HCT116 (cell line): ENCODE results near the gene RFTN1. TPM values are rescaled to one million over a fixed set of nuclear protein-coding genes. Genes with fewer than 3 reads are reported as not detected.

Experiments
- ATAC-seq: fragments of 200-7000 bp; cut with Tn5 transposase; 2 replicates; pipeline ENCODE4 v1.9.1; 2020; ENCODE audit warnings: mild to moderate bottlenecking, moderate library complexity
- BruUV-seq: library from RNA; stranded (reverse); fragments of 400-500 nt; replicated peaks from 2 replicates; lab custom pipeline; 2021; lab: Mats Ljungman, UMichigan
- CTCF ChIA-PET: fragments of 300-600 bp; sonication (Branson Sonifier 250); formaldehyde crosslinking; loops from one replicate; lab custom pipeline; 2021; ENCODE audit warnings: antibody characterized with exemption; lab: Charles Lee
- POLR2A ChIA-PET: fragments of 300-600, 350-600 bp; sonication (Branson Sonifier 250); formaldehyde crosslinking; loops from one replicate; lab custom pipeline; 2021; ENCODE audit warnings: antibody characterized with exemption; lab: Charles Lee
- RAD21 ChIA-PET, 2 experiments: fragments of 300-600 bp; sonication (Branson Sonifier 250); formaldehyde crosslinking; loops; one replicate each; lab custom pipeline; 2023; ENCODE audit warnings: low total read pairs in 2 of 2; ENCODE audit not compliant: uncharacterized antibody in 2 of 2, unreplicated experiment in 2 of 2, low non-redundant PET in 1 of 2; lab: Charles Lee
- DNase-seq: peaks from one replicate; pipeline ENCODE4 v3.0.0-alpha.2; 2010; ENCODE audit warnings: low read depth, low spot score
- H2AFZ ChIP-seq: fragments of 200-600 bp; shearing (Covaris generic), sonication (generic); 2 replicates; pipeline ENCODE4 v1.6.1; 2017; ENCODE audit warnings: low read depth, mixed run types, mixed read lengths, antibody characterized with exemption, low read length; ENCODE audit not compliant: poor library complexity, severe bottlenecking
- H3K27ac ChIP-seq: 2 replicates; pipeline ENCODE4 v1.5.1; 2012; ENCODE audit warnings: low read depth, low read length
- H3K27me3 ChIP-seq: fragments of 200-600 bp; sonication (generic); 2 replicates; pipeline ENCODE4 v1.6.1; 2016; ENCODE audit warnings: mixed run types, low read length, mixed read lengths; ENCODE audit not compliant: insufficient read depth
- H3K36me3 ChIP-seq, 2 experiments: fragments of 200-500 bp in 1 of 2; fragments of 200-600 bp in 1 of 2; sonication (Bioruptor generic) in 1 of 2; sonication (generic) in 1 of 2; 2 replicates each; pipeline versions ENCODE4 v1.5.1 to v1.6.1; 2014 to 2016; ENCODE audit warnings: low read length in 2 of 2, inconsistent platforms in 1 of 2, mixed read lengths in 1 of 2, mixed run types in 1 of 2; ENCODE audit not compliant: insufficient read depth in 2 of 2, control insufficient read depth in 1 of 2
- H3K4me1 ChIP-seq, 2 experiments: fragments of 200-600 bp in 1 of 2; sonication (generic) in 1 of 2; 2 replicates each; pipeline versions ENCODE4 v1.5.1 to v1.6.1; 2012 to 2017; ENCODE audit warnings: low read length in 2 of 2, inconsistent platforms in 1 of 2, mild to moderate bottlenecking in 1 of 2, mixed read lengths in 1 of 2, mixed run types in 1 of 2, moderate library complexity in 1 of 2; ENCODE audit not compliant: insufficient read depth in 2 of 2, control insufficient read depth in 1 of 2
- H3K4me2 ChIP-seq: fragments of 200-600 bp; sonication (generic); 2 replicates; pipeline ENCODE4 v1.6.1; 2017; ENCODE audit warnings: mixed run types, low read length, mixed read lengths
- H3K4me3 ChIP-seq, 2 experiments: fragments of 200-600 bp in 1 of 2; sonication (generic) in 1 of 2; replicated peaks in 1 of 2; 2 replicates each; pipeline ENCODE4 v1.5.1; 2011 to 2016; ENCODE audit warnings: low read length in 2 of 2, control low read depth in 1 of 2, low read depth in 1 of 2, mild to moderate bottlenecking in 1 of 2, mixed read lengths in 1 of 2, mixed run types in 1 of 2
- H3K79me2 ChIP-seq: fragments of 200-600 bp; sonication (generic); 2 replicates; pipeline ENCODE4 v1.6.1; 2017; ENCODE audit warnings: mild to moderate bottlenecking, mixed run types, low read length, moderate library complexity, mixed read lengths; ENCODE audit not compliant: insufficient read depth
- H3K9ac ChIP-seq: fragments of 200-600 bp; sonication (generic); 2 replicates; pipeline ENCODE4 v1.6.1; 2016; ENCODE audit warnings: low read length, mixed read lengths
- H3K9me2 ChIP-seq: fragments of 200-600 bp; sonication (generic), shearing (Covaris generic); 2 replicates; pipeline ENCODE4 v1.6.1; 2017; ENCODE audit warnings: mixed run types, mild to moderate bottlenecking, moderate library complexity; ENCODE audit not compliant: insufficient read depth
- H3K9me3 ChIP-seq, 2 experiments: fragments of 200-500 bp in 1 of 2; fragments of 200-600 bp in 1 of 2; sonication (Bioruptor generic) in 1 of 2; sonication (generic) in 1 of 2; 2 replicates each; pipeline ENCODE4 v1.6.1; 2014 to 2017; ENCODE audit warnings: low read length in 2 of 2, mixed read lengths in 2 of 2, inconsistent platforms in 1 of 2, low read depth in 1 of 2, mild to moderate bottlenecking in 1 of 2, mixed run types in 1 of 2, moderate library complexity in 1 of 2; ENCODE audit not compliant: control insufficient read depth in 1 of 2, insufficient read depth in 1 of 2
- H4K20me1 ChIP-seq: fragments of 200-600 bp; sonication (generic), shearing (Covaris generic); 2 replicates; pipeline ENCODE4 v1.6.1; 2017; ENCODE audit warnings: mixed run types, mild to moderate bottlenecking, moderate library complexity; ENCODE audit not compliant: insufficient read depth
- CBX3 ChIP-seq: IDR thresholded peaks from 2 replicates; pipeline ENCODE4 v1.6.1; 2012; ENCODE audit warnings: low read depth
- EGR1 ChIP-seq: IDR thresholded peaks from 2 replicates; pipeline ENCODE4 v1.6.1; 2012; ENCODE audit warnings: low read depth
- ELF1 ChIP-seq: IDR thresholded peaks from 2 replicates; pipeline ENCODE4 v1.6.1; 2012; ENCODE audit warnings: low read depth, borderline replicate concordance
- EZH2 ChIP-seq: fragments of 200-600 bp; sonication (generic); IDR thresholded peaks from 2 replicates; pipeline ENCODE4 v1.6.1; 2017; ENCODE audit warnings: antibody characterized with exemption, mixed run types
- EZH2phosphoT487 ChIP-seq: fragments of 200-600 bp; IDR thresholded peaks from 2 replicates; pipeline ENCODE4 v1.6.1; 2018; ENCODE audit warnings: antibody characterized with exemption, borderline replicate concordance
- POLR2AphosphoS5 ChIP-seq: IDR thresholded peaks from 2 replicates; pipeline ENCODE4 v1.6.1; 2011; ENCODE audit warnings: mild to moderate bottlenecking, low read depth, low read length, moderate library complexity
- SRF ChIP-seq: IDR thresholded peaks from 2 replicates; pipeline ENCODE4 v1.6.1; 2012; ENCODE audit warnings: low read depth
- ZNF274 ChIP-seq: fragments of 200-500 bp; sonication (Bioruptor generic); IDR thresholded peaks from 2 replicates; pipeline ENCODE4 v1.6.1; 2014; ENCODE audit warnings: mild to moderate bottlenecking, low read depth, low read length, inconsistent platforms
- intact Hi-C: fragments of 100-400 bp; cut with micrococcal nuclease; formaldehyde crosslinking; loops from 2 replicates; pipeline ENCODE4 v1.10.0; 2022
- total RNA-seq: library from RNA; stranded (reverse); gene quantifications from one replicate; pipeline ENCODE4 v1.2.1, GENCODE V29; 2021; ENCODE audit not compliant: unreplicated experiment
- TF ChIP-seq, protein P1 (sequence below): IDR thresholded peaks from 2 replicates; pipeline ENCODE4 v1.6.1; 2012

The RFTN1 gene
- total RNA-seq, 1 experiment from 2014 or later = 3.9 TPM

- Histone ChIP-seq H3K79me2 (no peaks in the 10 kb centered on the region), H3K9ac (no peak overlapping the region), H3K27me3 (no peaks in the 10 kb centered on the region), H3K4me2 (no peak overlapping the region), H3K4me1 (no peaks in the 10 kb centered on the region), H3K9me2 (no peaks in the 10 kb centered on the region), H2AFZ (no peak overlapping the region), H3K27ac (no peak overlapping the region), H3K36me3 (no peaks in the 10 kb centered on the region), H4K20me1 (no peaks in the 10 kb centered on the region), H3K9me3 (no peaks in the 10 kb centered on the region), H3K4me3 (no peak overlapping the region)
- TF ChIP-seq POLR2AphosphoS5 = no peak
- no peak for TF ChIP-seq ELF1
- TF ChIP-seq CBX3 = no peak
- TF ChIP-seq ZNF274 = no peak
- no peak for TF ChIP-seq EZH2
- no peak for TF ChIP-seq EGR1
- no peak for TF ChIP-seq EZH2phosphoT487
- TF ChIP-seq, protein P1, sequence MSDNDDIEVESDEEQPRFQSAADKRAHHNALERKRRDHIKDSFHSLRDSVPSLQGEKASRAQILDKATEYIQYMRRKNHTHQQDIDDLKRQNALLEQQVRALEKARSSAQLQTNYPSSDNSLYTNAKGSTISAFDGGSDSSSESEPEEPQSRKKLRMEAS = no peak
- ATAC-seq (no peak), DNase-seq (no peak)
- ChIA-PET CTCF (no interaction called here), POLR2A (no interaction called here), RAD21 (no interaction called here)
- intact Hi-C loops = no loop called here
- BruUV-seq = no TSS peak
Observed at GRCh38 chr3:16506451-16506850, 7.0 kb downstream of the RFTN1 start.

- POLR2A ChIA-PET = no interaction called here
- H3K4me1 ChIP-seq = no peaks in the 10 kb centered on the region
- no peak for TF ChIP-seq SRF
- no peak for TF ChIP-seq CBX3
- TF ChIP-seq, all 23 proteins: peak for 0
Observed at GRCh38 chr3:16504692-16505091, 8.8 kb downstream of the RFTN1 start.

More at GRCh38 chr3:16504692-16505091, 8.8 kb downstream of the RFTN1 start:
- no peak overlapping the region for H3K4me3 ChIP-seq
- no peak for ATAC-seq
- no TSS peak for BruUV-seq
- intact Hi-C loops = no loop called here
- no peak for DNase-seq
- no peaks in the 10 kb centered on the region for H3K9me2 ChIP-seq
- no peaks in the 10 kb centered on the region for H4K20me1 ChIP-seq
- no peak overlapping the region for H3K27ac ChIP-seq
- no peak overlapping the region for H3K4me2 ChIP-seq
- H3K79me2 ChIP-seq = no peaks in the 10 kb centered on the region
- RAD21 ChIA-PET = no interaction called here
- no peaks in the 10 kb centered on the region for H3K36me3 ChIP-seq
- no peak overlapping the region for H3K9ac ChIP-seq
- H3K27me3 ChIP-seq = no peaks in the 10 kb centered on the region
- H2AFZ ChIP-seq = no peak overlapping the region
- CTCF ChIA-PET = no interaction called here
- no peaks in the 10 kb centered on the region for H3K9me3 ChIP-seq
